GM19240 (cell line): ENCODE measurements around the gene KRTAP17-1.
"Not testable (repeated sequence)": the region's sequence is repeated elsewhere in the genome, so short reads cannot be mapped to it uniquely, and the experiment has no call there.

ENCODE experiments used
- DNase-seq: peaks from one replicate; pipeline ENCODE4 v3.0.0; 2011; ENCODE audit warnings: low spot score; ENCODE audit not compliant: insufficient read length

The KRTAP17-1 gene

GRCh38 chr17:41304091-41304490, 11.4 kb downstream of the KRTAP17-1 start:
- DNase-seq = no peak

- no peak for DNase-seq
Measured at GRCh38 chr17:41302981-41303380, 12.5 kb downstream of the KRTAP17-1 start.

- no peak for DNase-seq
Measured at GRCh38 chr17:41301916-41302901, 13.3 kb downstream of the KRTAP17-1 start, which contains the start of gene KRTAP29-1. TSS of gene KRTAP29-1 (minus strand) at chr17:41302851. CDS start at chr17:41302851, 0 bp downstream.

GRCh38 chr17:41301204-41301790, 14.2 kb downstream of the KRTAP17-1 start:
- DNase-seq = no peak

- DNase-seq = no peak
Measured at GRCh38 chr17:41298458-41299135, 16.9 kb downstream of the KRTAP17-1 start.

- DNase-seq = no peak
Measured at GRCh38 chr17:41296846-41297245, 18.7 kb downstream of the KRTAP17-1 start.

- DNase-seq = no peak
Measured at GRCh38 chr17:41294016-41294415, 21.5 kb downstream of the KRTAP17-1 start.

GRCh38 chr17:41287050-41287449, 28.5 kb downstream of the KRTAP17-1 start:
- DNase-seq = no peak

GRCh38 chr17:41284546-41284945, 31.0 kb downstream of the KRTAP17-1 start:
- no peak for DNase-seq

GRCh38 chr17:41284043-41284442, 31.5 kb downstream of the KRTAP17-1 start:
- DNase-seq = no peak

GRCh38 chr17:41278176-41278955, 37.1 kb downstream of the KRTAP17-1 start:
- no peak for DNase-seq

- not testable (repeated sequence) for DNase-seq
Measured at GRCh38 chr17:41275648-41276190, 39.8 kb downstream of the KRTAP17-1 start, which contains the start of gene KRTAP9-7. TSS of gene KRTAP9-7 (plus strand) at chr17:41275698. CDS start at chr17:41275698, 0 bp downstream.

- DNase-seq = no peak
Measured at GRCh38 chr17:41271858-41272257, 43.7 kb downstream of the KRTAP17-1 start.

- DNase-seq = not testable (repeated sequence)
Measured at GRCh38 chr17:41271323-41271722, 44.2 kb downstream of the KRTAP17-1 start.

GRCh38 chr17:41267711-41268110, 47.8 kb downstream of the KRTAP17-1 start:
- no peak for DNase-seq

GRCh38 chr17:41265078-41265477, 50.4 kb downstream of the KRTAP17-1 start, which contains the start of gene KRTAP9-6:
TSS of gene KRTAP9-6 (plus strand) at chr17:41265378. CDS start at chr17:41265378, 0 bp downstream.
- no peak for DNase-seq
